ENCODE data around the gene OTUB1.

DNA sequence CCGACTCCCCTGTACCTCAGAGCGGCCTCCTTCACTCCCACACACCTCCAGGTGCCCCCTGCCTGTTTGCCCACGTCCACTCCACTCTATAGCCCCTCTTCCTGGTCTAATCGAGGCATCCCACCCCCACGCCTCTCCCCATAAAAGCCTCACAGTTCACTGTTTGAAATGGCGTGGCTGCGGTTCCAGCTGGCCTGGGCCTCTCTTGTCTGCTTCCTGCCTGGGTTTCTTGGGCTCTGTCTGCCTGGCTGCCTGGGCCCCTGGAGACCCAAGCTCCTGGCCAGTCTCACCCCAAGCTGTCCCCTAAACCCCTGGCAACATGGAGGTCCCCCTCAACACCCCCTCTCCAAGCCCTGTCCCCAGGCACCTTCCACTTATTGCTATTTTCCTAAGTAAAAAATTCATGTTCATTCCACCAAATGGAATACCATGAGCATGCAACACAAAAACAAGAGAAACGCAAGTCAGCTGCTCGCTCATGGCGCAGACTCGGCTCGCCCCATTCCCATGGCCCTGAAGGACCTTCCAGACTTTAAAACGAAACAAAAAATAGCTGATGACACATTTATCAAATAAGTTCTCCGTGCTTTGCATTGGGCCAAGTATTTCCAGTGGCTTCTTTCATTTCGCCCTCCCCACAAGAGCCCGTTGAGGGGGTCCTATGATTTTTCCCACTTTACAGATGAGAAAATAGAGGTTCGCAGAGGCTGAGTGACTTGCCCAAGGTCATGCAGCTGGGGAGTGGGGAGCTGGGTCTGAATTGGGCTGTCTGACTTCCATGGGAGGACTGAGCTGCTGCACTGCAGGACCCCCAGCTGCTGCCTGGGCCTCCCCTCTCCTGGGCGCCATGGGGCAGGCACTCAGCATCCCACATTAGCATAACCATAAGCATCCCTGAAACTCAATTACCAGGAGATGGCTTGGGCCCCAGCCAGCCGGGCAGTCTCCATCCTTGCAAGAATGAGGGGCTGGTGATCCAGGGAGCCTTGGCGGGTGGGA, 37.8 kb downstream of the OTUB1 start:
- TF ChIP-seq POLR2AphosphoS5 (IDR thresholded peaks at IDR 0.05) (no peak), POLR2A (IDR thresholded peaks at IDR 0.05) (no peak)
- TF ChIP-seq, protein P1, sequence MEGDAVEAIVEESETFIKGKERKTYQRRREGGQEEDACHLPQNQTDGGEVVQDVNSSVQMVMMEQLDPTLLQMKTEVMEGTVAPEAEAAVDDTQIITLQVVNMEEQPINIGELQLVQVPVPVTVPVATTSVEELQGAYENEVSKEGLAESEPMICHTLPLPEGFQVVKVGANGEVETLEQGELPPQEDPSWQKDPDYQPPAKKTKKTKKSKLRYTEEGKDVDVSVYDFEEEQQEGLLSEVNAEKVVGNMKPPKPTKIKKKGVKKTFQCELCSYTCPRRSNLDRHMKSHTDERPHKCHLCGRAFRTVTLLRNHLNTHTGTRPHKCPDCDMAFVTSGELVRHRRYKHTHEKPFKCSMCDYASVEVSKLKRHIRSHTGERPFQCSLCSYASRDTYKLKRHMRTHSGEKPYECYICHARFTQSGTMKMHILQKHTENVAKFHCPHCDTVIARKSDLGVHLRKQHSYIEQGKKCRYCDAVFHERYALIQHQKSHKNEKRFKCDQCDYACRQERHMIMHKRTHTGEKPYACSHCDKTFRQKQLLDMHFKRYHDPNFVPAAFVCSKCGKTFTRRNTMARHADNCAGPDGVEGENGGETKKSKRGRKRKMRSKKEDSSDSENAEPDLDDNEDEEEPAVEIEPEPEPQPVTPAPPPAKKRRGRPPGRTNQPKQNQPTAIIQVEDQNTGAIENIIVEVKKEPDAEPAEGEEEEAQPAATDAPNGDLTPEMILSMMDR (IDR thresholded peaks at IDR 0.05) = no peak

Data from breast epithelium (tissue), 3 donors.